CD4-positive, alpha-beta memory T cell (primary cell): ENCODE measurements around the gene NUDT7. TPM values are rescaled to one million over a fixed set of nuclear protein-coding genes. Genes with fewer than 3 reads are reported as not detected.

Experiments
- CTCF ChIA-PET: fragments of 350-600 bp; sonication (Branson Sonifier 250); formaldehyde crosslinking; loops from one replicate; lab custom pipeline; 2021; ENCODE audit warnings: inconsistent platforms; ENCODE audit not compliant: partially characterized antibody; lab: Charles Lee
- POLR2A ChIA-PET: fragments of 350-600 bp; sonication (Branson Sonifier 250); formaldehyde crosslinking; loops from one replicate; lab custom pipeline; 2021; ENCODE audit not compliant: partially characterized antibody; lab: Charles Lee
- DNase-seq, 5 donors: peaks; one replicate each; pipeline versions ENCODE4 v3.0.0 to v3.0.0-alpha.2; 2020 to 2022; ENCODE audit warnings: mixed read lengths in 1 of 5
- H3K27ac ChIP-seq: one replicate; pipeline ENCODE4 v1.7.0; 2013; ENCODE audit warnings: low read depth, low read length
- H3K27me3 ChIP-seq: 2 replicates; pipeline ENCODE4 v1.7.0; 2013; ENCODE audit warnings: mild to moderate bottlenecking, low read length, moderate library complexity; ENCODE audit not compliant: insufficient read depth
- H3K36me3 ChIP-seq: 2 replicates; pipeline ENCODE4 v1.7.0; 2013; ENCODE audit warnings: mild to moderate bottlenecking, low read length, moderate library complexity; ENCODE audit not compliant: insufficient read depth
- H3K4me1 ChIP-seq: 2 replicates; pipeline ENCODE4 v1.7.0; 2013; ENCODE audit warnings: mild to moderate bottlenecking, low read length, moderate library complexity; ENCODE audit not compliant: insufficient read depth
- H3K4me3 ChIP-seq, 2 donors: one replicate each; pipeline ENCODE4 v1.7.0; 2013; ENCODE audit warnings: low read length in 2 of 2, mild to moderate bottlenecking in 1 of 2
- H3K9me3 ChIP-seq, 2 donors: one replicate each; pipeline ENCODE4 v1.7.0; 2013; ENCODE audit warnings: low read length in 2 of 2, control low read depth in 1 of 2; ENCODE audit not compliant: control insufficient read depth in 1 of 2
- H3K27ac Mint-ChIP-seq, 7 donors: one replicate each; pipeline ENCODE4 v1.8.0; 2020 to 2021; ENCODE audit warnings: mixed read lengths in 7 of 7, mild to moderate bottlenecking in 6 of 7, inconsistent platforms in 3 of 7, moderate library complexity in 3 of 7
- H3K27me3 Mint-ChIP-seq, 2 donors: one replicate each; pipeline ENCODE4 v1.8.0; 2020 to 2021; ENCODE audit warnings: mixed read lengths in 2 of 2
- H3K36me3 Mint-ChIP-seq, 2 donors: one replicate each; pipeline ENCODE4 v1.8.0; 2020 to 2021; ENCODE audit warnings: mixed read lengths in 2 of 2, inconsistent platforms in 1 of 2, mild to moderate bottlenecking in 1 of 2
- H3K4me1 Mint-ChIP-seq, 4 donors: one replicate each; pipeline ENCODE4 v1.8.0; 2020 to 2021; ENCODE audit warnings: mixed read lengths in 4 of 4, mild to moderate bottlenecking in 1 of 4
- H3K4me3 Mint-ChIP-seq, 8 donors: one replicate each; pipeline ENCODE4 v1.8.0; 2020 to 2021; ENCODE audit warnings: mixed read lengths in 8 of 8, mild to moderate bottlenecking in 7 of 8, moderate library complexity in 6 of 8, inconsistent platforms in 3 of 8
- H3K9me3 Mint-ChIP-seq, 8 donors: one replicate each; pipeline ENCODE4 v1.8.0; 2020 to 2021; ENCODE audit warnings: mixed read lengths in 8 of 8, mild to moderate bottlenecking in 5 of 8, inconsistent platforms in 3 of 8, moderate library complexity in 1 of 8
- intact Hi-C: fragments of 100-400 bp; cut with micrococcal nuclease; formaldehyde crosslinking; loops from one replicate; pipeline ENCODE4 v1.15.1; 2023
- polyA plus RNA-seq, 2 donors: library from polyadenylated mRNA; unstranded; fragments of 300-500 nt; fragmentation: Illumina TruSeq; gene quantifications; one replicate each; pipeline ENCODE4 v1.2.3, GENCODE V29; 2021
- total RNA-seq, 2 experiments: library from RNA; stranded (reverse); gene quantifications; one replicate each; pipeline ENCODE4 v1.2.3, GENCODE V29; 2021

The NUDT7 gene
- total and polyA plus RNA-seq, 4 experiments from 2014 or later, result 9.8 to 17.4 (median 11.5) TPM

- H3K4me3 ChIP-seq, result no peak overlapping the region
- H3K4me1 ChIP-seq, result peaks cover 5% of the 10 kb centered on the region
- H3K27me3 ChIP-seq, result peaks cover 13% of the 10 kb centered on the region
- ChIA-PET CTCF (no interaction called here), POLR2A (no interaction called here)
- H3K27me3 Mint-ChIP-seq, result peaks cover 37 to 58% of the 10 kb centered on the region in 2 donors
- no peaks in the 10 kb centered on the region for H3K9me3 Mint-ChIP-seq
- no peak overlapping the region for H3K27ac Mint-ChIP-seq
- no peaks in the 10 kb centered on the region for H3K36me3 ChIP-seq
- no peaks in the 10 kb centered on the region for H3K36me3 Mint-ChIP-seq
- H3K27ac ChIP-seq, result no peak overlapping the region
- no peak for DNase-seq
- peaks cover 4 to 22% (median 6%) of the 10 kb centered on the region in 4 donors for H3K4me1 Mint-ChIP-seq
- intact Hi-C loops, result no loop called here
- no peaks in the 10 kb centered on the region for H3K9me3 ChIP-seq
- no peak overlapping the region for H3K4me3 Mint-ChIP-seq
These were observed 68.6 kb downstream of the NUDT7 start for GRCh38 chr16:77790912-77791311.

Other genes with a start within 250 kb of the NUDT7 start
- gene VAT1L, start 66.0 kb downstream of the NUDT7 start, total RNA-seq, result not detected
- not detected for gene VAT1L, start 66.0 kb downstream of the NUDT7 start, polyA plus RNA-seq